OCI-LY1 (cell line): ENCODE results near the gene TMEM59L.

Source experiments
- H2AFZ ChIP-seq: fragments of 200-600 bp; sonication (generic), shearing (Covaris generic); 2 replicates; pipeline ENCODE4 v1.6.0; 2014; ENCODE audit warnings: antibody characterized with exemption, mild to moderate bottlenecking, low read length
- H3F3A ChIP-seq: fragments of 200-600 bp; sonication (generic), shearing (Covaris generic); 2 replicates; pipeline ENCODE4 v1.6.0; 2014; ENCODE audit warnings: mild to moderate bottlenecking, antibody characterized with exemption, low read length, moderate library complexity; ENCODE audit not compliant: insufficient read depth
- H3K27ac ChIP-seq: fragments of 200-600 bp; sonication (generic); 2 replicates; pipeline ENCODE4 v1.5.1; 2014; ENCODE audit warnings: low read length, mixed run types, mild to moderate bottlenecking, low read depth; ENCODE audit not compliant: poor library complexity, severe bottlenecking
- H3K27me3 ChIP-seq: fragments of 200-600 bp; sonication (generic); 2 replicates; pipeline ENCODE4 v1.6.0; 2014; ENCODE audit warnings: antibody characterized with exemption, mild to moderate bottlenecking, low read length, moderate library complexity; ENCODE audit not compliant: insufficient read depth
- H3K36me3 ChIP-seq: fragments of 200-600 bp; sonication (generic); 2 replicates; pipeline ENCODE4 v1.6.1; 2014; ENCODE audit warnings: mild to moderate bottlenecking, antibody characterized with exemption, low read length, moderate library complexity, mixed read lengths; ENCODE audit not compliant: insufficient read depth
- H3K4me1 ChIP-seq: fragments of 200-600 bp; sonication (generic); 2 replicates; pipeline ENCODE4 v1.5.1; 2014; ENCODE audit warnings: mild to moderate bottlenecking, low read length, moderate library complexity; ENCODE audit not compliant: insufficient read depth, severe bottlenecking
- H3K4me2 ChIP-seq: fragments of 200-600 bp; sonication (generic), shearing (Covaris generic); 2 replicates; pipeline ENCODE4 v1.6.1; 2014; ENCODE audit warnings: low read length
- H3K4me3 ChIP-seq: fragments of 200-600 bp; sonication (generic); 2 replicates; pipeline ENCODE4 v1.5.1; 2014; ENCODE audit warnings: low read length, low read depth, mild to moderate bottlenecking, mixed read lengths; ENCODE audit not compliant: poor library complexity, severe bottlenecking
- H3K79me2 ChIP-seq: fragments of 200-600 bp; shearing (Covaris generic); 2 replicates; pipeline ENCODE4 v1.6.1; 2016; ENCODE audit warnings: mixed run types, low read length, mixed read lengths; ENCODE audit not compliant: insufficient read depth
- H3K9ac ChIP-seq: fragments of 200-600 bp; sonication (generic), shearing (Covaris generic); 2 replicates; pipeline ENCODE4 v1.6.1; 2014; ENCODE audit warnings: mild to moderate bottlenecking, low read length, mixed read lengths
- H3K9me2 ChIP-seq: fragments of 200-600 bp; sonication (generic), shearing (Covaris generic); 2 replicates; pipeline ENCODE4 v1.6.1; 2014; ENCODE audit warnings: low read depth, mild to moderate bottlenecking, low read length, mixed read lengths
- H3K9me3 ChIP-seq: fragments of 200-600 bp; shearing (Covaris generic); 2 replicates; pipeline ENCODE4 v1.6.1; 2014; ENCODE audit warnings: low read length, mixed read lengths
- H4K20me1 ChIP-seq: fragments of 200-600 bp; sonication (generic), shearing (Covaris generic); 2 replicates; pipeline ENCODE4 v1.6.0; 2016; ENCODE audit warnings: mild to moderate bottlenecking, low read length; ENCODE audit not compliant: insufficient read depth
- EZH2 ChIP-seq: fragments of 200-600 bp; sonication (generic), shearing (Covaris generic); IDR thresholded peaks from 2 replicates; pipeline ENCODE4 v1.8.0; 2017; ENCODE audit warnings: borderline replicate concordance, mixed run types, mild to moderate bottlenecking, antibody characterized with exemption, low read length, moderate library complexity, mixed read lengths
- TF ChIP-seq, protein P1 (sequence below): fragments of 200-600 bp; sonication (generic), shearing (Covaris generic); IDR thresholded peaks from 2 replicates; pipeline ENCODE4 v1.5.1; 2017; ENCODE audit warnings: mild to moderate bottlenecking, antibody characterized with exemption, low read length, moderate library complexity, mixed read lengths

The TMEM59L gene

DNA sequence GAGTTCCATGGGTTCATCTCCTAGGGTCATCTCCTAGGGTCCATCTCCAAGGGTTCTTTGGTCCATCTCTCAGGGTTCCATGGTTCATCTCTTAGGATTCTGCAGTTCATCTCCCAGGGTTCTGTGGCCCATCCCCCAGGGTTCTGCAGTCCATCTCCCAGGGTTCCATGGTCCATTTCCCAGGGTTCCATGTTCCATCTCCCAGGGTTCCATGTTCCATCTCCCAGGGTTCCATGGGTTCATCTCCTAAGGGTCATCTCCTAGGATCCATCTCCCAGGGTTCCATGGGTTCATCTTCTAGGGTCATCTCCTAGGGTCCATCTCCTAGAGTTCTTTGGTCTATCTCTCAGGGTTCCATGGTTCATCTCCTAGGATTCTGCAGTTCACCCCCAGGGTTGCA is 4.9 kb downstream of the TMEM59L start:
- H3K27ac ChIP-seq, result no peak overlapping the region
- H3K4me1 ChIP-seq, result no peaks in the 10 kb centered on the region
- H3K9me2 ChIP-seq, result no peaks in the 10 kb centered on the region
- H2AFZ ChIP-seq, result no peak overlapping the region
- TF ChIP-seq EZH2, result no peak
- TF ChIP-seq, protein P1, sequence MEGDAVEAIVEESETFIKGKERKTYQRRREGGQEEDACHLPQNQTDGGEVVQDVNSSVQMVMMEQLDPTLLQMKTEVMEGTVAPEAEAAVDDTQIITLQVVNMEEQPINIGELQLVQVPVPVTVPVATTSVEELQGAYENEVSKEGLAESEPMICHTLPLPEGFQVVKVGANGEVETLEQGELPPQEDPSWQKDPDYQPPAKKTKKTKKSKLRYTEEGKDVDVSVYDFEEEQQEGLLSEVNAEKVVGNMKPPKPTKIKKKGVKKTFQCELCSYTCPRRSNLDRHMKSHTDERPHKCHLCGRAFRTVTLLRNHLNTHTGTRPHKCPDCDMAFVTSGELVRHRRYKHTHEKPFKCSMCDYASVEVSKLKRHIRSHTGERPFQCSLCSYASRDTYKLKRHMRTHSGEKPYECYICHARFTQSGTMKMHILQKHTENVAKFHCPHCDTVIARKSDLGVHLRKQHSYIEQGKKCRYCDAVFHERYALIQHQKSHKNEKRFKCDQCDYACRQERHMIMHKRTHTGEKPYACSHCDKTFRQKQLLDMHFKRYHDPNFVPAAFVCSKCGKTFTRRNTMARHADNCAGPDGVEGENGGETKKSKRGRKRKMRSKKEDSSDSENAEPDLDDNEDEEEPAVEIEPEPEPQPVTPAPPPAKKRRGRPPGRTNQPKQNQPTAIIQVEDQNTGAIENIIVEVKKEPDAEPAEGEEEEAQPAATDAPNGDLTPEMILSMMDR, result no peak
- H3K9me3 ChIP-seq, result no peaks in the 10 kb centered on the region
- H4K20me1 ChIP-seq, result no peaks in the 10 kb centered on the region
- peaks cover 10% of the 10 kb centered on the region; the same call in 1 of the 2 replicates for H3K27me3 ChIP-seq
- no peaks in the 10 kb centered on the region for H3K79me2 ChIP-seq
- no peak overlapping the region for H3K4me3 ChIP-seq
- no peaks in the 10 kb centered on the region for H3F3A ChIP-seq
- no peak overlapping the region for H3K4me2 ChIP-seq
- H3K36me3 ChIP-seq, result no peaks in the 10 kb centered on the region
- no peak overlapping the region for H3K9ac ChIP-seq

DNA sequence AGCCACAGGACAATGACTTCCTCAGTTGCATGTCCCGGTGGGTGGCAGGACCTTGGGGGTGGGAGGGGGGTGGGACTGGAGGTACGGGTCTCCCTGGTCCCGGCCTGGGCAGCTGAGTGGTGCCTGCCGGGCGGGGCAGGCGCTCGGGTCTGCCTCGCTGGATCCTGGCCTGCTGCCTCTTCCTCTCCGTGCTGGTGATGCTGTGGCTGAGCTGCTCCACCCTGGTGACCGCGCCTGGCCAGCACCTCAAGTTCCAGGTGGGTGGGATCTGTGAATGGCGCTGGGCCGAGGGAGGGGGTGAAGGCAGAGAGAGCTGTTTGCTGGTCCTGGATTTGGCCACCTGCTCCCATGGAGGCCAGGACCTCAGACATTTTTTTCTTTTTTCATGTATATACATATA is 5.6 kb downstream of the TMEM59L start:
- peaks cover 10% of the 10 kb centered on the region; the same call in 1 of the 2 replicates for H3K27me3 ChIP-seq
- no peaks in the 10 kb centered on the region for H3K9me2 ChIP-seq

DNA sequence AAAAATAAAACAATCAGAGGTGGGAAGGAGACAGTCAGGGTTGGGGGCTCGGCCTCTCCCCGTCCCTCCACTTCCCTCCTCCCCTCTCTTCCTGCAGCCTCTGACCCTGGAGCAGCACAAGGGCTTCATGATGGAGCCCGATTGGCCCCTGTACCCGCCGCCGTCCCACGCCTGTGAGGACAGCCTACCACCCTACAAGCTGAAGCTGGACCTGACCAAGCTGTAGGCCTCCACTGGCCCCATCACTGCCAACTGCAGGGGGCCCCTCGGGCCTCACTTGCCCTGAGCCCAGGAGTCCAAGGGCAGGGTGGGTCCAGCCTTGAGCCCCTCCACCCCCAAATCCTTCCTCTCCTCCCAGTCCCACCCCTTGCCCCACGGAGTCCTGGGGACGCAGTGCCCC is 7.6 kb downstream of the TMEM59L start:
- no peak overlapping the region for H2AFZ ChIP-seq

More for the DNA sequence above, 5.6 kb downstream of the TMEM59L start:
- H3K79me2 ChIP-seq, result no peaks in the 10 kb centered on the region
- H3K9ac ChIP-seq, result no peak overlapping the region
- H4K20me1 ChIP-seq, result no peaks in the 10 kb centered on the region
- H3F3A ChIP-seq, result no peaks in the 10 kb centered on the region
- no peaks in the 10 kb centered on the region for H3K9me3 ChIP-seq
- H3K27ac ChIP-seq, result no peak overlapping the region
- TF ChIP-seq, protein P1, result no peak
- no peak overlapping the region for H2AFZ ChIP-seq
- no peak overlapping the region for H3K4me3 ChIP-seq
- H3K4me1 ChIP-seq, result no peaks in the 10 kb centered on the region
- no peaks in the 10 kb centered on the region for H3K36me3 ChIP-seq
- no peak overlapping the region for H3K4me2 ChIP-seq

More for the DNA sequence above, 7.6 kb downstream of the TMEM59L start:
- Histone ChIP-seq H3K4me1 (no peaks in the 10 kb centered on the region), H3K9ac (no peak overlapping the region), H3K9me3 (no peaks in the 10 kb centered on the region), H3K27me3 (peaks cover 10% of the 10 kb centered on the region; the same call in 1 of the 2 replicates), H4K20me1 (no peaks in the 10 kb centered on the region), H3K4me2 (no peak overlapping the region), H3K27ac (no peak overlapping the region), H3K79me2 (no peaks in the 10 kb centered on the region), H3K9me2 (no peaks in the 10 kb centered on the region), H3F3A (no peaks in the 10 kb centered on the region), H3K36me3 (no peaks in the 10 kb centered on the region), H3K4me3 (no peak overlapping the region)
- TF ChIP-seq, protein P1, result no peak
- no peak for TF ChIP-seq EZH2
